ENCODE data around the gene RNF214.
A peak's percentile ranks its signal among the peaks of the same experiment; 100 is the strongest.
"Not testable (repeated sequence)": the region's sequence is repeated elsewhere in the genome, so short reads cannot be mapped to it uniquely, and the experiment has no call there.

The RNF214 gene

DNA sequence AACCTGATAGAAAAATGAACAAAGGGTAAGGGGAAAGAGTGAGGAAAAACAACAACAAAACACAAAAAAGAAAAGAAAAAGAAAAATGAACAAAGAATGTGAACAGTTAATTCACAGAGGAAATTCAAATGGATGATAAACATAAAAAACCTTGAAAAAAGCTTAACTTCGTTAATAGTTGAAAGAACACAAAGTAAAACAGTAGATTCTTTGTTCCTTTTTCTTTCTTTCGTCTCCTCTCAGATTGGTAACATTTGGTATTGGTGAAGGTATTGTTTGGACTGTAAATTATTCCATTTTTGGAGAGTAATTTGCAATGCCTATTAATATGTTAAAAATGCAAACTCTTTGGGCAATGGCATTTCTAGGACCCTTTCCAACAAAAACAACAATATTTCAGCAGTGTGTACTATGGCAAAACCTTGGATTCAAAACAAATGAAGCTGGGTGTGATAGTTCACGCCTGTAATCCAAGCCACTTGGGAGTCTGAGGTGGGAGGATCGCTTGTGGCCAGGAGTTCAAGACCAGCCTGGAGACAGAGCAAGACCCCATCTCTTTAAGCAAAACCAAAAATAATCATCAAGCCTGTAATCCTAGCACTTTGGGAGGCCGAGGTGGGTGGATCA is 86.9 kb downstream of the RNF214 start:
- DNase-seq = peak; percentile 75

DNA sequence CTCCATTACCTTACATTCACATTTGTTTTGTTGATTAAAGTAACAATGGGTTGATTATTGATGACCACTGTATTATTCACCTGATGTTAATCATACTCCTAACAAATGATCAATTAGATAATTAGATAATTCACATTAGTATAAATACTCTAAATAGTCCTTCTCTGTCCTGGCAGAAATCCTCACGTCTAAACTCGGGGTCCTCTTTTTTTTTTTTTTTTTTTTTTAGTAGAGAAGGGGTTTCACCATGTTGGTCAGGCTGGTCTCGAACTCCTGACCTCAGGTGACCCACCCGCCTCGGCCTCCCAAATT is 94.7 kb downstream of the RNF214 start:
- DNase-seq = not testable (repeated sequence)

DNA sequence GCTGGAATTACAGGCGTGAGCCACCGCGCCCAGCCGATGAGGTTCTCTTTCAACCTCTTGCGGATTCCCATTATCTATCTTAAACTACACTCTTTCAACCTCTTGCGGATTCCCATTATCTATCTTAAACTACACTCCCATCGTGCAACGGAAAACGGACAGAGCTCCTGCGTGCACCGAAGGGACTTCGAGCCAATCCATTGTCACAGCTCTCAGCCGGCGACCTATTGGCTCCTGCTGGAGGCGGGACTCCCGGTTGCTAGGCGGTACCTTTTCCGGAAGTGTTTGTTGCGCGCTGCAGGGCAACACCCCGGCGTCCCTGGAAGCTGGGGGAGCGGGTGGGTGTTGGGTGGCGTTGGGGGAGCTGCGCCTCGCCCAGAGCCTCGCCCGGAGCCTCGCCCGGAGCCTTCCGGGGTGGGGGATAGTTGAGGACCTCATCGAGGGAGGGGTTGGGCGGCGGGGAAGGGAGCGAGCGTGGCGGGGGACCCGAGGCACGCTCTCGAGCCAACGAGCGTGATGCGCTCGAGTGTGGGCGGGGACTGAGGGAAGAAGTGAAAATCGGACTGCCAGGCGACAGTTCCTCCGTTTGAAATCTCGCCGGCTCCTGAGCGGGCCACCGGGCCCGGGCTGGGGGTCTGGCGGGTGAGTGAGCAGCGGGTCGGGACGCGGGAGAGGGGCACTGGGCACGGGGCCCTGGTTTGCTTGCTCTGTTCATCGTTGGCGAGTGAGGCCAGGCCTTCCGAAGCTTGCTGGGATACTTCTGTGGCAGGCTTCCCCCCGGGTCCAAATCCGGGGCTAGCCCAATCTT is 95.3 kb downstream of the RNF214 start, which contains the start of gene CEP164:
Gene CEP164, plus strand, starts transcription at position 288 of the 808 bp plus-strand sequence. CDS start 10,733 bp downstream, outside the sequence.
- DNase-seq = peak; percentile 97

DNA sequence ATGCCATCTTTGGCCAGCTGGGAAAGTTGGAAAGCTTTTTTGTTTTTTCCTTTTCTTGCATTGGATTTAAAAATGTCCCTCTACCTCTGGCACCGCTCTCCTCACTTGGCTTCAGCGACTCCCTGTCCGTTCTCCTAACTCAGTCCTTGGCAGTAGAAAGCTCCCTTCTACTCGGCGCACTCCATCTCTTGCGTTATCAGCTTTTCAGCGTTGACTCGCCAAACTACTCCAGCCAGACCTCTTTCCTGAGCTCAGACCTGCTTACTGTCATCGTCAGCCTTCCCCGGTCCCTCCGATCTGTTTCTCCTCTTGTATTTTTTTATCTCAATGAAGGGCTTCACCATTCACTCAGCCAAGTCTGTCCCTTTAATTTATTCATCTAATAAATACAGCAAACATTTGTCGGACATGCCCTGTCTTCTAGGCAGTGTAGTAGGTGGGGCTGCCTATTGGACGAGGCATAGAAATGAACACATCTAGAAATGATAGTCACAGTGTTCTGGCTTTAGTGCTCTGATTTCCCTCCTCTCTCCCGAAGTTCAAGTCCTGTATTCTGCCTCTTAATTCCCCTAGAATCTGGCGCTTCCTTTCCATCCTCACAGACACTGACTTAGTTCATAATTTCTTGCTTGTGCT is 96.0 kb downstream of the RNF214 start:
- peak; percentile 32 for DNase-seq

DNA sequence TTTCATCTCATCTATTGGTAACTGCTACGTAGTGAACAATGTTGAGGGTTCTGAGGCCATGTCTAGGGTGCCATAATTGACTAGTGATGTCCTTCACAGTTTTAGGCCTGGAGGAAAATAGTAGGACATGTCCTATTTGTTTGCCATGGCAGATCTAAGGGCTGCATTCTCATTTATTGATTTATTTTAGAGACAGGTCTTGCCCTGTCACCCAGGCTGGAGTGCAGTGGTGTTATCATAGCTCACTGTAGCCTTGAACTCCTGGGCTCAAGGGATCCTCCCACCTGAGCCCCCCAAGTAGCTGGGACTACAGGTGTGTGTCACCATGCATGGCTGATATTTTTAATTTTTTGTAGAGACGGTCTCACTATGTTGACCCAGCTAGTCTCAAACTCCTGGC is 100.4 kb downstream of the RNF214 start:
- DNase-seq = no peak

DNA sequence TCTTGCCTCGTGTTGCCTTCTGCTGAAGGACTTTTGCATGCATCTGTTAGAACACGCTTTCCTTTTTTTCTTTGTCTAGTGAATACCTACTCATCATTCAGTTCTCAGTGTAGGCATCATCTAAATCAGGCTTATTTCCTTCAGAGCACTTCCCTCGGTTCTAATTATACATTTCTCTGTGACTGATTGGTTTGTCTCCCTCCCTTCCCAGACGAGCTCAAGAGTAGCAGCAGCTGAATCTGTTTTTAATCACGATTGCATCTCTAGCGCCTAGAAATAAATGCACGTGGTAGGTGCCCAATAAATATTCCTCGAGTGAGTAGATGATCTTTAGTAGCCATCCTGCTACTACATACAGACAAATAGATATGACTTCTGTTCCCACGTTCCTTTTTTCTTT is 101.4 kb downstream of the RNF214 start:
- peak; percentile 27 for DNase-seq

DNA sequence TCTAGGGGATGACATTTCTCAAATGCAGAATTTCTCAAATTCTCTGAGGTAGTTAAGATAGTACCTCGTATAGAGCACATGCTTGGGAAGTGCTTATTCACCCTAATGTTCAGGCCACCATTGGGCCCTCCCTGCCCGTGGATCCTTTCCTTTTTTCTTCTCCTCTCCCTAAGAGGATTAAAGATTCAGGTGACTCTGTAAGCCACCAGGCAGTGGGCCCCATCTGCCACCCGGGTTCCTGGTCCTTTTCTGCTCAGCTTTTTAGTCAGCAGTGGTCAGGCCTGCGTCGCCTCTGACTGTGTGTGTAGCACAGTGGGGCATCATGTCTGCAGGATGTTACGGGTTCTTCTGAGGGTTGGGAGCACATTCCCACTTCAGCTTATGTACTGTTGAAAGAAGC is 102.4 kb downstream of the RNF214 start:
- DNase-seq = no peak

DNA sequence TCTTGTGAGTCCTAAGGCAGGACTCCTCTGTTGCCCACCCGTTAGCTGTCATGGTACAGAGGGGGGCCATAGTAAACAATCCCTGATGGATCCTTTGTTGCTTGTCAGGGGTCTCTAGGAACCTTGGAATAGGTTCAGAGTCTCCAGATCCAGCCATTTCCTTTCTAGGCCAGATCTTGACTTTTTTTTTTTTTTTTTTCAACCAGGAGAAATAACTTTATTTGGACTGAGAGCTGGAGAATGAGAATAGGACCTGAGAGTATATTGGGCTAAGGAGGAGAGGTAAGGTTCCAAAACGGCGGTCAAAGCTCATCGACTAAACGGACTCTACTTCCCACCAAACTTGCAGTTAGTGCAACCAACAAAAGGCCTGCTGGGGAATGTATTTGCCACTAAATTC is 102.9 kb downstream of the RNF214 start:
- no peak for DNase-seq
